Astrocyte (in vitro differentiated cells and primary cell): ENCODE data around the gene HRC. TPM values are rescaled to one million over a fixed set of nuclear protein-coding genes. Genes with fewer than 3 reads are reported as not detected.

ENCODE experiments used
- DNase-seq: peaks from one replicate; pipeline ENCODE4 v3.0.0-alpha.2; 2010; ENCODE audit warnings: low read depth
- FAIRE-seq: peaks from 2 replicates; lab custom pipeline; 2011; peaks lifted over from hg19 to GRCh38; lab: Jason Lieb, UNC
- H2AFZ ChIP-seq: 2 replicates; pipeline ENCODE4 v1.6.0; 2012; ENCODE audit warnings: low read depth, low read length, inconsistent platforms
- H3K27ac ChIP-seq: 2 replicates; pipeline ENCODE4 v1.5.1; 2011; ENCODE audit warnings: low read depth, low read length, inconsistent platforms
- H3K27me3 ChIP-seq: 2 replicates; pipeline ENCODE4 v1.6.0; 2011; ENCODE audit warnings: low read length, inconsistent platforms; ENCODE audit not compliant: insufficient read depth
- H3K36me3 ChIP-seq: 2 replicates; pipeline ENCODE4 v1.5.1; 2011; ENCODE audit warnings: low read length, inconsistent platforms; ENCODE audit not compliant: insufficient read depth
- H3K4me1 ChIP-seq: 2 replicates; pipeline ENCODE4 v1.5.1; 2011; ENCODE audit warnings: low read length, inconsistent platforms; ENCODE audit not compliant: insufficient read depth
- H3K4me2 ChIP-seq: 2 replicates; pipeline ENCODE4 v1.6.0; 2012; ENCODE audit warnings: low read length, inconsistent platforms
- H3K4me3 ChIP-seq: 2 replicates; pipeline ENCODE4 v1.5.1; 2011; ENCODE audit warnings: low read depth, mild to moderate bottlenecking, low read length, inconsistent platforms; ENCODE audit not compliant: insufficient read depth
- H3K79me2 ChIP-seq: 2 replicates; pipeline ENCODE4 v1.6.0; 2012; ENCODE audit warnings: mild to moderate bottlenecking, low read length, inconsistent platforms; ENCODE audit not compliant: insufficient read depth
- H3K9ac ChIP-seq: 2 replicates; pipeline ENCODE4 v1.6.0; 2012; ENCODE audit warnings: mild to moderate bottlenecking, low read length, inconsistent platforms
- H3K9me3 ChIP-seq: 2 replicates; pipeline ENCODE4 v1.5.1; 2012; ENCODE audit warnings: low read depth, mild to moderate bottlenecking, low read length, inconsistent platforms; ENCODE audit not compliant: insufficient read depth
- H4K20me1 ChIP-seq: 2 replicates; pipeline ENCODE4 v1.6.0; 2012; ENCODE audit warnings: low read length, inconsistent platforms; ENCODE audit not compliant: insufficient read depth
- H3K27ac Mint-ChIP-seq: one replicate; pipeline ENCODE4 v1.8.0; 2021; ENCODE audit warnings: mild to moderate bottlenecking, mixed read lengths; ENCODE audit not compliant: unreplicated experiment
- H3K27me3 Mint-ChIP-seq: one replicate; pipeline ENCODE4 v1.8.0; 2021; ENCODE audit warnings: low read depth, mixed read lengths; ENCODE audit not compliant: unreplicated experiment
- H3K36me3 Mint-ChIP-seq: one replicate; pipeline ENCODE4 v1.8.0; 2021; ENCODE audit warnings: low read depth, mixed read lengths; ENCODE audit not compliant: unreplicated experiment
- H3K4me1 Mint-ChIP-seq: one replicate; pipeline ENCODE4 v1.8.0; 2021; ENCODE audit warnings: low read depth, mixed read lengths; ENCODE audit not compliant: unreplicated experiment
- H3K4me3 Mint-ChIP-seq: one replicate; pipeline ENCODE4 v1.8.0; 2021; ENCODE audit warnings: mild to moderate bottlenecking, moderate library complexity, mixed read lengths; ENCODE audit not compliant: unreplicated experiment
- H3K9me3 Mint-ChIP-seq: one replicate; pipeline ENCODE4 v1.8.0; 2021; ENCODE audit warnings: mild to moderate bottlenecking, mixed read lengths; ENCODE audit not compliant: unreplicated experiment
- EZH2 ChIP-seq: IDR thresholded peaks from 2 replicates; pipeline ENCODE4 v1.6.1; 2012; ENCODE audit warnings: mild to moderate bottlenecking, low read length, inconsistent platforms; ENCODE audit not compliant: insufficient read depth
- total RNA-seq: library from RNA; stranded (reverse); gene quantifications from 2 replicates; pipeline ENCODE4 v1.2.1, GENCODE V29; 2021
- TF ChIP-seq, protein P1 (sequence below): IDR thresholded peaks from 2 replicates; pipeline ENCODE4 v1.5.1; 2011; ENCODE audit warnings: low read depth, mild to moderate bottlenecking, inconsistent platforms, low read length, moderate library complexity; ENCODE audit not compliant: insufficient read depth

HRC gene
- total RNA-seq, 1 donor from 2014 or later: not detected

- Histone ChIP-seq H3K9ac (peak within 1 kb of the TSS; percentile 83), H2AFZ (peak within 1 kb of the TSS; percentile 87), H3K27ac (peak within 1 kb of the TSS; percentile 77), H3K9me3 (no peaks in the 10 kb centered on the region), H3K79me2 (no peaks in the 10 kb centered on the region), H3K36me3 (no peaks in the 10 kb centered on the region), H3K27me3 (peaks cover 9% of the 10 kb centered on the region), H3K4me3 (peak within 1 kb of the TSS; percentile 72), H3K4me1 (peaks cover 12% of the 10 kb centered on the region), H3K4me2 (peak within 1 kb of the TSS; percentile 94), H4K20me1 (peaks cover 21% of the 10 kb centered on the region)
- Mint-ChIP-seq H3K27me3 (peaks cover 20% of the 10 kb centered on the region), H3K9me3 (no peaks in the 10 kb centered on the region), H3K4me1 (peaks cover 7% of the 10 kb centered on the region), H3K27ac (peak within 1 kb of the TSS; percentile 77), H3K36me3 (peaks cover 7% of the 10 kb centered on the region), H3K4me3 (peak within 1 kb of the TSS; percentile 87)
- FAIRE-seq (no peak), DNase-seq (peak; percentile 25)
- TF ChIP-seq, protein P1, sequence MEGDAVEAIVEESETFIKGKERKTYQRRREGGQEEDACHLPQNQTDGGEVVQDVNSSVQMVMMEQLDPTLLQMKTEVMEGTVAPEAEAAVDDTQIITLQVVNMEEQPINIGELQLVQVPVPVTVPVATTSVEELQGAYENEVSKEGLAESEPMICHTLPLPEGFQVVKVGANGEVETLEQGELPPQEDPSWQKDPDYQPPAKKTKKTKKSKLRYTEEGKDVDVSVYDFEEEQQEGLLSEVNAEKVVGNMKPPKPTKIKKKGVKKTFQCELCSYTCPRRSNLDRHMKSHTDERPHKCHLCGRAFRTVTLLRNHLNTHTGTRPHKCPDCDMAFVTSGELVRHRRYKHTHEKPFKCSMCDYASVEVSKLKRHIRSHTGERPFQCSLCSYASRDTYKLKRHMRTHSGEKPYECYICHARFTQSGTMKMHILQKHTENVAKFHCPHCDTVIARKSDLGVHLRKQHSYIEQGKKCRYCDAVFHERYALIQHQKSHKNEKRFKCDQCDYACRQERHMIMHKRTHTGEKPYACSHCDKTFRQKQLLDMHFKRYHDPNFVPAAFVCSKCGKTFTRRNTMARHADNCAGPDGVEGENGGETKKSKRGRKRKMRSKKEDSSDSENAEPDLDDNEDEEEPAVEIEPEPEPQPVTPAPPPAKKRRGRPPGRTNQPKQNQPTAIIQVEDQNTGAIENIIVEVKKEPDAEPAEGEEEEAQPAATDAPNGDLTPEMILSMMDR: no peak
- TF ChIP-seq EZH2: no peak
Measured at GRCh38 chr19:49119411-49120324, 35.5 kb downstream of the HRC start, which contains the start of gene PPFIA3. Gene PPFIA3, plus strand, starts transcription at chr19:49119544. Its CDS starts 8,330 bp downstream, at chr19:49127874.

GRCh38 chr19:49118565-49119410 lies 36.4 kb downstream of the HRC start, which contains the start of gene C19orf73:
Gene C19orf73, minus strand, starts transcription at chr19:49119143. Its CDS starts 121 bp downstream, at chr19:49119022.
- Histone ChIP-seq H2AFZ (peak within 1 kb of the TSS; percentile 87), H3K9me3 (no peaks in the 10 kb centered on the region), H3K9ac (peak within 1 kb of the TSS; percentile 83), H3K36me3 (no peaks in the 10 kb centered on the region), H3K4me1 (peaks cover 15% of the 10 kb centered on the region), H3K79me2 (no peaks in the 10 kb centered on the region), H3K27me3 (peaks cover 8% of the 10 kb centered on the region), H4K20me1 (peaks cover 23% of the 10 kb centered on the region), H3K4me3 (peak within 1 kb of the TSS; percentile 72), H3K27ac (peak within 1 kb of the TSS; percentile 77), H3K4me2 (peak within 1 kb of the TSS; percentile 94)
- DNase-seq: peak; percentile 75
- Mint-ChIP-seq H3K9me3 (no peaks in the 10 kb centered on the region), H3K4me3 (peak within 1 kb of the TSS; percentile 87), H3K36me3 (peaks cover 7% of the 10 kb centered on the region), H3K4me1 (peaks cover 8% of the 10 kb centered on the region), H3K27me3 (peaks cover 16% of the 10 kb centered on the region), H3K27ac (peak within 1 kb of the TSS; percentile 77)
- TF ChIP-seq, protein P1: no peak
- TF ChIP-seq EZH2: no peak
- no peak for FAIRE-seq
